ENCODE results near the gene ANKRD27.

GRCh38 chr19:32580901-32581704, 93.9 kb downstream of the ANKRD27 start, which contains the start of gene PDCD5:
- no peak for TF ChIP-seq CTCF (IDR thresholded peaks at IDR 0.05)
- TF ChIP-seq POLR2AphosphoS5 (IDR thresholded peaks at IDR 0.05), result peak; percentile 68 to 85 (median 77)
- peak; percentile 55 for TF ChIP-seq POLR2A (IDR thresholded peaks at IDR 0.05)
- TF ChIP-seq EP300 (IDR thresholded peaks at IDR 0.05; ENCODE audit: low read depth), result no peak
